GM19035 (cell line): Measurements from ENCODE around the gene GAD2.
"Not testable (repeated sequence)": the region's sequence is repeated elsewhere in the genome, so short reads cannot be mapped to it uniquely, and the experiment has no call there.

Experiments used
- ATAC-seq: cut with Tn5 transposase; IDR thresholded peaks from one replicate; pipeline ENCODE4 v1.9.1; 2021; ENCODE audit not compliant: unreplicated experiment

Gene GAD2

DNA sequence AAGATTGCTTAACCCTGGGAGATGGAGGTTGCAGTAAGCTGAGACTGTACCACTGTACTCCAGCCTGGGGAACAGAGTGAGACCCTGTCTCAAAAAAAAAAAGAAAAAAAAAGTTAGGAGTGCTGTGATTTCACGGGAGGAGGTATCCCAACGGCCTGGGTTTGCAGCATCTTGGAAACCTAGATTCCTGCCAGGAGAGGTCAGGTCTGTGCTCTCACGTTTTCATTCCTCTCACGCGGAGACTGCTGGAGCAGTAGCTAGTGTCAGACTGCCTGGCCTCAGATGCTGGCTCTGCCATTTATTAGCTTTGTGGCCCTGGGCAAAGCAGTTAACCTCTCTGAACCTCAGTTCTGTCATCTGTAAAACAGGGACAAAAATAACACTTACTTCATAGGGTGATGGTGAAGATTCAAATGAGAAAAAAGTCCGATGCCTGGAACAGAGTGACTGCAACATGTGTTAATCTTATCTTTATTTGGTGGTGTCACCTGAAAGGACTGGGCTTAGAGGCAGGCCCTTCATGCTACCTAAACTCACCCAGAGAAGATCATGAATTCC lies 94.9 kb downstream of the GAD2 start:
- no peak for ATAC-seq

DNA sequence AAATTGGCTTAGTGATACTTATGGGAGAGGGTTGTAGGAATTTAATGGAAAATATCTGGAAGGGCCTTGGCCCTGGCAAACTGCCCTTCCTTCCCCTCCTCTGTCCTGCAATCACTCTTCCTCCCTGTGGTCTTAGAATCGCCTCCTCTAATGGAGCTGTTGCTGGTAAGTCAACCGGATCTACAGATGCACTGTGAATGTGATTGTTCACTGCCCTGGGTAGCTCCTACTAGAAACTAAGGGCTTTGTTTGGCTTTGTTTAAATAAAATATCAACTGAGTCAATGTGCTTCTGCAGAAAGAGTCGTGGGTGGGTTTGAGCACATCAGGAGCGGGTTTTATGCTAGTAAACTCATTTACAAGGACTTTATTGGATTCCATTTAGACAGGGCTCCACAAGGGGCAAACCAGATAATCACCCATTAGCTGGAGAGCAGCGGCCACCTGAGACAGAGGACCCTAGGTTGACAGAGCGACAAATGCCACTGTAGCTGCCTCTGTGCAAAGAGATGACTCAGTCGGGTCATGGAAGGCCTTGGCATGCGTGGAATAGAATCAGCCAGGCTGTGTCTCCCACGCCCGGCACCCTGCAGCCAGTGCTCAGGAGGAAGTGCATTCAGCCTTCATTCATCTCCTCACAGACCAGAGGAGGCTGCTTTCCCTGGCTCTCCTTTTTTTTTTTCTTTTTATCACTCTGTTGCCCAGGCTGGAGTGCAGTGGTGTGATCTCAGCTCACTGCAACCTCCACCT lies 97.9 kb downstream of the GAD2 start:
- ATAC-seq, result no peak

DNA sequence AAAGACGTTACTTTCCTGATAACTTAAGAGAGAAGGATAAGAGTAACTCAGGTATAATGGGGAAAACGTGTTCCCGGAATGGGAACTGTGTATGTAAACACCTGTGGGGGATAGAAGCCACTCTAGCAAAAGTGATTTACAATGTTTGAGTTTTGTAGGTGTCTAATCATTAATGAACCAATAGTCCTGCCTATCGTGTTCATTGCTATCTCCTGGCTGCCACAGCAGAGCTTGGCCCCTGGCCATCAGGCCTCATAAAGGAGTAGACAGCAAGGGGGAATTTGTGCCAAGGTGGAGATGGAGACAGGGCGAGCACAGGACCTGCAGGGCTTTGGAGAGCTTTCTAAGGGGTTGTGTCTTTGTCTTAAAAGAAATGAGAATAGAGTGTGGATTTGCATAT lies 102.1 kb downstream of the GAD2 start:
- ATAC-seq, result no peak

DNA sequence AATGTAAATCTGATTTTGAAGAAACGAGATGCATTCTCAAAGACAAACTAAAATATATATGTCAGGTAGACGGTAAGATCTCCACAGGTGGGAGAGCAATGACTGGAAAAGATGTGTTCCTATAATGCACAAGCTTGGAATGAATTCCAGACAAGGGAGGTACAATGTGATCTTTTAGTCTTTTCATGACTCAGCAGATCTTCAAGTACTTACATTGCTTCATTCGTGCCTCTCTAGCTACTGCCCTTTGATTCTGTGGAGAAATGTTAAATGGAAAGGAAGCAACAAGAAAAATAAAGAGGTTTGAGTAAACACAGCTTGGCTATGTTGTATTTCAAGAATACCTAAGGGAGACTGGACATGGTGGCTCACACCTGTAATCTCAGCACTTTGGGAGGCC lies 106.6 kb downstream of the GAD2 start:
- ATAC-seq, result no peak

DNA sequence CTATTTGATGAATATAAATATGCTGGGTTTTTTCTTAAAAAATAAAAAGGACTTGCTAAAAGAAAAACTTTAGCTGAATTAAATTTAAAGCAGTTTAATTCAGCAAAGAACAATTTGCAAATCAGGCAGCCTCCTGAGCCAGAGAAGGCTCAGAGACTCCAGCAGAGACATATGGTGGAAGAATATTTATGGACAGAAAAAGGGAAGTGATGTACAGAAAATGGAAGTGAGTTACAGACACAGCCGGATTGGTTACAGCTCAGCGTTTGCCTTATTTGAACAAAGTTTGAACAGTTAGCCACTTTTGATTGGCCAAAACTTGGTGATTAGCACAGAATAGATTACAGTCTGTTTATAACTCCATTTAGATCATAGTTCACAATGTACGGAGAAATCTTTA lies 110.3 kb downstream of the GAD2 start:
- ATAC-seq, result no peak

DNA sequence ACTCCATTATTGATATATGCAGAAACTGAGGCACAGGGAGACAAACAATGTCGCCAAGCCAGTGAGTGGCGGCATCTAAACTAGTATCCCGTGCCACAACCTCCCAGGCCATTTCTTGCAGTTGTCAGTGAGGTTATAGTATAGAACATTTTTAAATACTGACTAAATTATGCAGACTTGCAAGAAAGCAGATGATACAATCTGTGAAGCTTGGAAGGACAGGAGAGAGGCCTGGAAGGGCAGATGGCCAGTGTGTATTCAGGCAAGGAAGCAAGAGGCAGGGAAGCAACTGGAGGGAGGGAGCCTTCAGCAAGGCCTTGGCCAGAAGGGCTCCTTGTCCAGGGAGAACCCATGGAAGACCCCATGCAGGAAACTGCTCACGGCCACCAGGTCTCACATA lies 111.2 kb downstream of the GAD2 start:
- no peak for ATAC-seq

DNA sequence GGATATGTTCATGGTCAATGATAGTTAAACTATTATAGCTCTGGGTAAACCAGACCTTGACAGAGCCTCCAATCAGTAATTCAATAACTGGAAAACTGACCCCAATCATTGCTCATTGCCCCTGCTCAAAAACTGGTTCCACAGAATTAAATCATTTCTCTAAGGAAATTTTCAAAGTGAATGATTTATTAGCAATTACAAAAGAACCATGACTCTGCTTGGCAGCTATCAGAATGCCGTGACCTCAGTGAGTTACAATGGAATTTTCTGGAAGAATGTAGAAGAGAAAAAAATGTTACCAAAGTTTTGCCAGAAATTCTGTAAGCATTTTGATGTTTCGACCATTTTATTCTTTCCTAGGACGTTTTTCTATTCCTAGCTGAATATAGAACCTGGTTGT lies 114.8 kb downstream of the GAD2 start:
- no peak for ATAC-seq

DNA sequence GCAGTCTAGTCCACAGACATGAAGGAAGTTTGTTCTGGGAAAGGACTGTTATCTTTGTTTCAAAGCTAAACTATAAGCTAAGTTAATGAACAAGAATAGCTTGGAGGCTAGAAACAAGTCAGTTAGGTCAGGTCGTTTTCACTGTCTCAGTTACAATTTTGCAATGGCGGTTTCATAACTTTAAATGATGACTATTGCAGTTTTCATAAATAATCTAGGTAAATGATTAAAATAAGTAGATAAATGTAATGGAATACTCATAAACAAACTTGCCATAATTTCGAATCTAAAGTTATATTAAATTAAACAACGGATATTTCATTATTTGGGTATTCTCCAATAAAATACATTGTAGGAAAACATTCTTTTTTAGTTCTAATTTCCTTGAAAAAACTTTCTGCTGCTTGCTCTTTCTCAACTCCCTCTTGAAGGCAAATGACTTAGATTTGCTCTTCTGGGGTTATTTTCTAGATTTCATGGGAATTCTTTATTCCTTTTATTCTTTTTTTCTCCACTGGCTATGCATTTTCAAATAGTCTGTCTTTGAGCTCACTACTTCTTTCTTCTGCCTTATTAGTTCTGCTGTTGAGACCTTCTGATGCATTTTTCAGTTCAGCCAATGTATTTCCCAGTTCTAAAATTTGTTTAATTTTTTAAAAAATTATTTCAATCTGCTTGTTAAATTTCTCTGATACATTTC lies 117.8 kb downstream of the GAD2 start:
- ATAC-seq, result no peak

DNA sequence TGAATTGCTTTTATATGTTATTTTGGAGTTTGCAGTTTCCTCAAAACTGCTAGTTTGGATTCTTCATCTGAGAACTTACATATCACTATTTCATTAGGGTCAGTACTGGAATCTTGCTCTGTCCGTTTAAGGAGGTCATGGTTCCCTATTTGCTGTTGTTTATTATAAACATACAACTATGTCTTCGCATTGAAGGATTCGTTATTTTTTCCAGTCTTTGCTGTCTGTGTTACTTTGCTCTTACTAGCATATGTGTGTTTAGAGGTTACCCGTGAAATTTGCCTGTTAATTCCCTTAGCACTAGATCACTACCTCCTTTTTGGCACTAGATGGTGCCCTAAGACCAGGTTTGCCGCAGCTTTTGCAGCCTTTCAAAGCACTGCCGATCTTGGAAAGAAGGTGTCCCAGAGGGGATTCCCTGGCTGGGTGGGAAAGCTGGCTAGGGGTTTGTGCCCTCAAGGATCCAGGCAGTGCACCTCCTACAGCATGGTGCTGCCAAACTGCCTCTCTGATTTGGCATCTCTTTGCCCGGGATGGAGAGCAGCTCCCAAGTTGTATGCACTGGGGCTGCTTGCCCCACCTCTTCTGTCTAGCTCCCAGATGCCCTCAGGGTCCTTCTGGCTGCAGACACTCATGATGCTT lies 118.5 kb downstream of the GAD2 start:
- ATAC-seq, result peak; percentile 87

DNA sequence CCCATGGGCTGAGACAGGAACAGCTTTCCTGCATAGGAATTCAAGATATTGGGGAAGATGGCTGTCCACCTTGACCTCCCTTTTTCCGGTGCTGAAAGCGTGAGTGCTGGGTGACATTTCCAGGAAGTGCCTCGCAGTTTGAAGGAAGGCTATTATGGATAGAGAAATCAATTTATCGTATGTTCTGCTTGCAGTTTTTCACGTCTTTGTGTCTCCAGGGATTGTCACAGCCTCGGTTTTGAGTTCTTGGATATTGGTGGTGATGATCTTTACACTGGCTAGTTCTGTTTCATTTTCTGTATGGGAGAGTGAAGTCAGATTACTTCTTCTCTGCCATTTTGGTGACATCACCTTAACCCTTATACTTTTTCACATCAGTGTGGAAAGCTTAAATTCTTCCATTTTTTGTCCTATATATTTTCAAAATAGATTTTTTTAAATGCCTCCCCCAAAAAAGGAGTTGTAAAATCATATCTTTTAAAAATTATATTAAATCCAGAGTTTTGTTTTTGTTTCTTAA lies 119.1 kb downstream of the GAD2 start:
- ATAC-seq, result peak; percentile 67

DNA sequence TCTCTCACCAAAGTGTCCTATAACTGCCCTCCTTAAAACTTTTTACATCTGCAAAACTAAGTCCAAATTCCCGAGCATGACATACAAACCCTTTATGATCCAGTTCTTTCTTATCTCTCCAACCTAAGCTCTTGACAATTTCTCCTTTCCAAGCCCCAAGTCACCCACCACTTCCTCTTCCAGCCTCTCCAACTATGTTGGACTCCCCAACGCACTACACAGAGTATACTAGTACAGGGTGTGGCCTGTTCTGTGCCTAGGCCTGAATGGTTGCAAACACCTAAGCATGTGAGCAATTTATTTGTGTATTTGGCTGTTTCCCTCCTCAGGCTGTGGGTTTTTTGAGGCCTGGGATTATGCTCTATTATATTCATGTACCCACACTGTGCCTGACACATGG lies 120.4 kb downstream of the GAD2 start:
- ATAC-seq, result no peak

DNA sequence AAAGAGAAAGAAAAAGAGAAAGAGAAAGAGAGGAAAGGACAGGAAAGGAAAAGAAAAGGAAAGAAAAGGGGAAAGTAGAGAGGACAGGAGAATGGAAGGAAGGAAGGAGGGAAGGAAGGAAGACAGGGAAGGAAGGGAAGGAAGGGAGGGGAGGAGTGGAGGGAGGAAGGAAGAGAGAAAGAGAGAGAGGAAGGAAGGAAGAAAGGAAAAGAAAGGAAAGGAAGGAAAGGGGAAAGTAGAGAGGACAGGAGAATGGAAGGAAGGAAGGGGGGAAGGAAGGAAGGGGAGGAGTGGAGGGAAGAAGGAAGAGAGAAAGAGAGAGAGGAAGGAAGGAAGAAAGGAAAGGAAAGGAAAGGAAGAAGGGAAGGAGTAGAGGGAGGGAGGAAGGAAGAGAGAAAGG lies 125.1 kb downstream of the GAD2 start:
- no peak for ATAC-seq

DNA sequence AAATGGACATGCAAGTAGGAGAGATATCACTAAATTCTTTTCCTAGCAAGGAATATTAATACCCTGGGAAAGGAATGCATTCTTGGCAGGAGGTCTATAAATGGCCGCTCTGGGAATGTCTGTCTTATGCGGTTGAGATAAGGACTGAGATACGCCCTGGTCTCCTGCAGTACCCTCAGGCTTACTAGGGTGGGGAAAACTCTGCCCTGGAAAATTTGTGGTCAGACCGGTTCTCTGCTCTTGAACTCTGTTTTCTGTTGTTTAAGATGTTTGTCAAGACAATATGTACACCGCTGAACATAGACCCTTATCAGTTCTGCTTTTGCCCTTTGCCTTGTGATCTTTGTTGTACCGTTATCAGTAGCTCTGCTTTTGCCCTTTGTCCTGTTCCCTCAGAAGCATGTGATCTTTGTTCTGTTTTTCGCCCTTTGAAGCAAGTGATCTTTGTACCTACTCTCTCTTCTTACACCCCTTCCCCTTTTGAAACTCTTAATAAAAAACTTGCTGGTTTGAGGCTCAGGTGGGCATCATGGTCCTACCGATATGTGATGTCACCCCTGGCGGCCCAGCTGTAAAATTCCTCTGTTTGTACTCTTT lies 132.3 kb downstream of the GAD2 start:
- ATAC-seq, result not testable (repeated sequence)
